GM23338 (cell line): ENCODE measurements around the gene ADIPOR1. TPM values are rescaled to one million over a fixed set of nuclear protein-coding genes. Genes with fewer than 3 reads are reported as not detected.

Experiments used
- ATAC-seq: fragments of 200-7000 bp; cut with Tn5 transposase; 3 replicates; pipeline ENCODE4 v1.9.1; 2020
- DNase-seq: peaks from one replicate; pipeline ENCODE4 v3.0.0-alpha.2; 2015; ENCODE audit warnings: low spot score
- H2AFZ ChIP-seq: fragments of 200-600 bp; sonication (generic); 2 replicates; pipeline ENCODE4 v1.8.0; 2016; ENCODE audit warnings: antibody characterized with exemption, mild to moderate bottlenecking, moderate library complexity
- H3F3A ChIP-seq: fragments of 200-600 bp; sonication (generic); replicated peaks from 2 replicates; pipeline ENCODE4 v1.8.0; 2017; ENCODE audit warnings: antibody characterized with exemption, mixed run types, low read depth
- H3K27ac ChIP-seq: fragments of 200-600 bp; sonication (generic); 2 replicates; pipeline ENCODE4 v1.6.1; 2016; ENCODE audit warnings: low read depth
- H3K27me3 ChIP-seq: fragments of 200-600 bp; sonication (generic); 2 replicates; pipeline ENCODE4 v1.8.0; 2016; ENCODE audit warnings: mild to moderate bottlenecking, mixed run types, moderate library complexity; ENCODE audit not compliant: insufficient read depth
- H3K36me3 ChIP-seq: fragments of 200-600 bp; sonication (generic); 2 replicates; pipeline ENCODE4 v1.8.0; 2016; ENCODE audit warnings: mild to moderate bottlenecking; ENCODE audit not compliant: insufficient read depth
- H3K4me1 ChIP-seq: fragments of 200-600 bp; sonication (generic); 2 replicates; pipeline ENCODE4 v1.8.0; 2016; ENCODE audit warnings: mild to moderate bottlenecking, moderate library complexity; ENCODE audit not compliant: insufficient read depth
- H3K4me2 ChIP-seq: fragments of 200-600 bp; sonication (generic); 2 replicates; pipeline ENCODE4 v1.7.1; 2017; ENCODE audit warnings: mixed run types
- H3K4me3 ChIP-seq: fragments of 200-600 bp; sonication (generic); 2 replicates; pipeline ENCODE4 v1.6.1; 2016; ENCODE audit warnings: mixed run types
- H3K79me2 ChIP-seq: fragments of 200-600 bp; sonication (generic); replicated peaks from 2 replicates; pipeline ENCODE4 v1.8.0; 2017; ENCODE audit warnings: mild to moderate bottlenecking; ENCODE audit not compliant: insufficient read depth
- H3K9me2 ChIP-seq: fragments of 200-600 bp; sonication (generic); 2 replicates; pipeline ENCODE4 v1.8.0; 2017; ENCODE audit not compliant: insufficient read depth
- H4K20me1 ChIP-seq: fragments of 200-600 bp; sonication (generic); replicated peaks from 2 replicates; pipeline ENCODE4 v1.8.0; 2017; ENCODE audit warnings: mild to moderate bottlenecking; ENCODE audit not compliant: insufficient read depth
- H3K27ac Mint-ChIP-seq: 2 replicates; pipeline ENCODE4 v1.8.0; 2020; ENCODE audit warnings: inconsistent platforms, mild to moderate bottlenecking, moderate library complexity, mixed read lengths
- H3K27me3 Mint-ChIP-seq: 3 replicates; pipeline ENCODE4 v1.8.0; 2022; ENCODE audit warnings: low read depth, mild to moderate bottlenecking, moderate library complexity, mixed read lengths, inconsistent platforms; ENCODE audit not compliant: insufficient read depth, poor library complexity
- H3K36me3 Mint-ChIP-seq: 3 replicates; pipeline ENCODE4 v1.8.0; 2021; ENCODE audit warnings: low read depth, mild to moderate bottlenecking, inconsistent platforms, moderate library complexity, mixed read lengths
- H3K4me1 Mint-ChIP-seq: 3 replicates; pipeline ENCODE4 v1.8.0; 2020; ENCODE audit warnings: mild to moderate bottlenecking, inconsistent platforms, mixed read lengths
- H3K4me3 Mint-ChIP-seq: 3 replicates; pipeline ENCODE4 v1.8.0; 2021; ENCODE audit warnings: moderate library complexity, mild to moderate bottlenecking, inconsistent platforms, mixed read lengths
- H3K9me3 Mint-ChIP-seq: 3 replicates; pipeline ENCODE4 v1.8.0; 2020; ENCODE audit warnings: moderate library complexity, mild to moderate bottlenecking, inconsistent platforms, mixed read lengths
- EZH2phosphoT487 ChIP-seq: fragments of 200-600 bp; sonication (generic); IDR thresholded peaks from one replicate; pipeline ENCODE4 v1.8.1; 2018; ENCODE audit warnings: antibody characterized with exemption; ENCODE audit not compliant: unreplicated experiment
- JUNB ChIP-seq: IDR thresholded peaks from one replicate; pipeline ENCODE4 v1.6.1; 2016; ENCODE audit warnings: antibody characterized with exemption; ENCODE audit not compliant: unreplicated experiment
- POLR2AphosphoS5 ChIP-seq: IDR thresholded peaks from 2 replicates; pipeline ENCODE4 v1.6.1; 2016; ENCODE audit warnings: antibody characterized with exemption, low read depth
- REST ChIP-seq: IDR thresholded peaks from one replicate; pipeline ENCODE4 v1.6.1; 2018; ENCODE audit warnings: antibody characterized with exemption; ENCODE audit not compliant: unreplicated experiment
- STAT1 ChIP-seq: IDR thresholded peaks from one replicate; pipeline ENCODE4 v1.6.1; 2016; ENCODE audit warnings: antibody characterized with exemption; ENCODE audit not compliant: unreplicated experiment
- ZNF114 ChIP-seq: fragments of 250-450 bp; sonication (Bioruptor Pico); IDR thresholded peaks from 2 replicates; pipeline ENCODE4 v1.5.0; 2020; ENCODE audit warnings: mild to moderate bottlenecking, moderate library complexity
- ZNF331 ChIP-seq: fragments of 250-450 bp; sonication (Bioruptor Pico); IDR thresholded peaks from 2 replicates; pipeline ENCODE4 v1.5.0; 2020; ENCODE audit warnings: low read depth, mild to moderate bottlenecking, moderate library complexity
- polyA plus RNA-seq: library from polyadenylated mRNA; unstranded; fragments of >200 nt; fragmentation: Nextera tagmentation; extraction: Ambion mirVana; gene quantifications from 2 replicates; pipeline ENCODE4 v1.2.1, GENCODE V29; 2016
- total RNA-seq: library from RNA; depleted of rRNA; stranded (reverse); fragments of >200 nt; shearing (Covaris generic); gene quantifications from 2 replicates; pipeline ENCODE4 v1.2.3, GENCODE V29; 2014
- TF ChIP-seq, protein P1 (sequence below): fragments of 250-450 bp; sonication (Bioruptor Pico); IDR thresholded peaks from 2 replicates; pipeline ENCODE4 v1.5.0; 2020; ENCODE audit warnings: mild to moderate bottlenecking, moderate library complexity

ADIPOR1 gene
- total and polyA plus RNA-seq, 2 experiments from 2014 or later: 47.2 to 59.1 TPM

- 0 out of 2 replicates have a peak, but pooled peaks cover under 1% of the 10 kb centered on the region for H4K20me1 ChIP-seq
- no peak overlapping the region for H3K27ac ChIP-seq
- H3F3A ChIP-seq: peaks cover 3% of the 10 kb centered on the region; the same call in 1 of the 2 replicates
- no peak overlapping the region for H2AFZ ChIP-seq
- no peak overlapping the region for H3K4me3 ChIP-seq
- no peaks in the 10 kb centered on the region for H3K27me3 ChIP-seq
- no peak overlapping the region for H3K27ac Mint-ChIP-seq
- no peaks in the 10 kb centered on the region for H3K9me2 ChIP-seq
- H3K36me3 ChIP-seq: no peaks in the 10 kb centered on the region
- DNase-seq (no peak), ATAC-seq (no peak)
- peaks cover 8% of the 10 kb centered on the region for H3K27me3 Mint-ChIP-seq
- peaks cover 6% of the 10 kb centered on the region for H3K79me2 ChIP-seq
- H3K9me3 Mint-ChIP-seq: no peaks in the 10 kb centered on the region
- no peak overlapping the region for H3K4me3 Mint-ChIP-seq
- peaks cover 4% of the 10 kb centered on the region; the same call in 2 of the 3 replicates for H3K36me3 Mint-ChIP-seq
- no peak overlapping the region for H3K4me2 ChIP-seq
- peaks cover 23% of the 10 kb centered on the region for H3K4me1 Mint-ChIP-seq
- peaks cover 17% of the 10 kb centered on the region for H3K4me1 ChIP-seq
- TF ChIP-seq ZNF114: no peak
- no peak for TF ChIP-seq JUNB
- no peak for TF ChIP-seq EZH2phosphoT487
- no peak for TF ChIP-seq ZNF331 (CRISPR knock-in tag)
- TF ChIP-seq, protein P1, sequence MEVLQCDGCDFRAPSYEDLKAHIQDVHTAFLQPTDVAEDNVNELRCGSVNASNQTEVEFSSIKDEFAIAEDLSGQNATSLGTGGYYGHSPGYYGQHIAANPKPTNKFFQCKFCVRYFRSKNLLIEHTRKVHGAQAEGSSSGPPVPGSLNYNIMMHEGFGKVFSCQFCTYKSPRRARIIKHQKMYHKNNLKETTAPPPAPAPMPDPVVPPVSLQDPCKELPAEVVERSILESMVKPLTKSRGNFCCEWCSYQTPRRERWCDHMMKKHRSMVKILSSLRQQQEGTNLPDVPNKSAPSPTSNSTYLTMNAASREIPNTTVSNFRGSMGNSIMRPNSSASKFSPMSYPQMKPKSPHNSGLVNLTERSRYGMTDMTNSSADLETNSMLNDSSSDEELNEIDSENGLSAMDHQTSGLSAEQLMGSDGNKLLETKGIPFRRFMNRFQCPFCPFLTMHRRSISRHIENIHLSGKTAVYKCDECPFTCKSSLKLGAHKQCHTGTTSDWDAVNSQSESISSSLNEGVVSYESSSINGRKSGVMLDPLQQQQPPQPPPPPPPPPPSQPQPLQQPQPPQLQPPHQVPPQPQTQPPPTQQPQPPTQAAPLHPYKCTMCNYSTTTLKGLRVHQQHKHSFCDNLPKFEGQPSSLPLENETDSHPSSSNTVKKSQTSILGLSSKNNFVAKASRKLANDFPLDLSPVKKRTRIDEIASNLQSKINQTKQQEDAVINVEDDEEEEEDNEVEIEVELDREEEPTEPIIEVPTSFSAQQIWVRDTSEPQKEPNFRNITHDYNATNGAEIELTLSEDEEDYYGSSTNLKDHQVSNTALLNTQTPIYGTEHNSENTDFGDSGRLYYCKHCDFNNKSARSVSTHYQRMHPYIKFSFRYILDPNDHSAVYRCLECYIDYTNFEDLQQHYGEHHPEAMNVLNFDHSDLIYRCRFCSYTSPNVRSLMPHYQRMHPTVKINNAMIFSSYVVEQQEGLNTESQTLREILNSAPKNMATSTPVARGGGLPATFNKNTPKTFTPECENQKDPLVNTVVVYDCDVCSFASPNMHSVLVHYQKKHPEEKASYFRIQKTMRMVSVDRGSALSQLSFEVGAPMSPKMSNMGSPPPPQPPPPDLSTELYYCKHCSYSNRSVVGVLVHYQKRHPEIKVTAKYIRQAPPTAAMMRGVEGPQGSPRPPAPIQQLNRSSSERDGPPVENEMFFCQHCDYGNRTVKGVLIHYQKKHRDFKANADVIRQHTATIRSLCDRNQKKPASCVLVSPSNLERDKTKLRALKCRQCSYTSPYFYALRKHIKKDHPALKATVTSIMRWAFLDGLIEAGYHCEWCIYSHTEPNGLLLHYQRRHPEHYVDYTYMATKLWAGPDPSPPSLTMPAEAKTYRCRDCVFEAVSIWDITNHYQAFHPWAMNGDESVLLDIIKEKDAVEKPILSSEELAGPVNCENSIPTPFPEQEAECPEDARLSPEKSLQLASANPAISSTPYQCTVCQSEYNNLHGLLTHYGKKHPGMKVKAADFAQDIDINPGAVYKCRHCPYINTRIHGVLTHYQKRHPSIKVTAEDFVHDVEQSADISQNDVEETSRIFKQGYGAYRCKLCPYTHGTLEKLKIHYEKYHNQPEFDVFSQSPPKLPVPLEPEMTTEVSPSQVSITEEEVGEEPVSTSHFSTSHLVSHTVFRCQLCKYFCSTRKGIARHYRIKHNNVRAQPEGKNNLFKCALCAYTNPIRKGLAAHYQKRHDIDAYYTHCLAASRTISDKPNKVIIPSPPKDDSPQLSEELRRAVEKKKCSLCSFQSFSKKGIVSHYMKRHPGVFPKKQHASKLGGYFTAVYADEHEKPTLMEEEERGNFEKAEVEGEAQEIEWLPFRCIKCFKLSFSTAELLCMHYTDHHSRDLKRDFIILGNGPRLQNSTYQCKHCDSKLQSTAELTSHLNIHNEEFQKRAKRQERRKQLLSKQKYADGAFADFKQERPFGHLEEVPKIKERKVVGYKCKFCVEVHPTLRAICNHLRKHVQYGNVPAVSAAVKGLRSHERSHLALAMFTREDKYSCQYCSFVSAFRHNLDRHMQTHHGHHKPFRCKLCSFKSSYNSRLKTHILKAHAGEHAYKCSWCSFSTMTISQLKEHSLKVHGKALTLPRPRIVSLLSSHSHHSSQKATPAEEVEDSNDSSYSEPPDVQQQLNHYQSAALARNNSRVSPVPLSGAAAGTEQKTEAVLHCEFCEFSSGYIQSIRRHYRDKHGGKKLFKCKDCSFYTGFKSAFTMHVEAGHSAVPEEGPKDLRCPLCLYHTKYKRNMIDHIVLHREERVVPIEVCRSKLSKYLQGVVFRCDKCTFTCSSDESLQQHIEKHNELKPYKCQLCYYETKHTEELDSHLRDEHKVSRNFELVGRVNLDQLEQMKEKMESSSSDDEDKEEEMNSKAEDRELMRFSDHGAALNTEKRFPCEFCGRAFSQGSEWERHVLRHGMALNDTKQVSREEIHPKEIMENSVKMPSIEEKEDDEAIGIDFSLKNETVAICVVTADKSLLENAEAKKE (CRISPR knock-in tag): no peak
- TF ChIP-seq STAT1: no peak
- no peak for TF ChIP-seq REST
- TF ChIP-seq POLR2AphosphoS5: no peak
These were observed 44.8 kb upstream of the ADIPOR1 start for GRCh38 chr1:203002951-203003350.
